HFFc6 (cell line): ENCODE data around the gene MZT2A. TPM values are rescaled to one million over a fixed set of nuclear protein-coding genes. Genes with fewer than 3 reads are reported as not detected.
"Not testable (repeated sequence)": the region's sequence is repeated elsewhere in the genome, so short reads cannot be mapped to it uniquely, and the experiment has no call there.

ENCODE experiments used
- DNase-seq: peaks from one replicate; pipeline ENCODE4 v3.0.0-alpha.2; 2018
- H3K27ac Mint-ChIP-seq: 2 replicates; pipeline ENCODE4 v1.8.0; 2020; ENCODE audit warnings: mild to moderate bottlenecking, mixed read lengths
- H3K27me3 Mint-ChIP-seq: 2 replicates; pipeline ENCODE4 v1.8.0; 2021; ENCODE audit warnings: mild to moderate bottlenecking, moderate library complexity, mixed read lengths; ENCODE audit not compliant: insufficient read depth
- H3K36me3 Mint-ChIP-seq: 2 replicates; pipeline ENCODE4 v1.8.0; 2021; ENCODE audit warnings: low read depth, mixed read lengths
- H3K4me1 Mint-ChIP-seq: 2 replicates; pipeline ENCODE4 v1.8.0; 2020; ENCODE audit warnings: low read depth, mixed read lengths
- H3K4me3 Mint-ChIP-seq: 2 replicates; pipeline ENCODE4 v1.8.0; 2020; ENCODE audit warnings: mild to moderate bottlenecking, moderate library complexity, mixed read lengths
- H3K9me3 Mint-ChIP-seq: 2 replicates; pipeline ENCODE4 v1.8.0; 2020; ENCODE audit warnings: mild to moderate bottlenecking, mixed read lengths
- CTCF ChIP-seq: fragments of 200-600 bp; sonication (generic); IDR thresholded peaks from 2 replicates; pipeline ENCODE4 v1.5.0; 2021; ENCODE audit warnings: antibody characterized with exemption, mild to moderate bottlenecking
- total RNA-seq, 6 experiments: library from RNA; stranded (reverse); fragmentation: NEBNext Ultra II Directional; extraction: Animal tissue kit (Norgen Biotek cat#: 25700); gene quantifications; 2 replicates in 1 of 6; 3 replicates in 5 of 6; pipeline ENCODE4 v1.2.3, GENCODE V29; 2021

The MZT2A gene
- total RNA-seq, 6 experiments from 2014 or later = 82.2 to 109 (median 95.8) TPM

GRCh38 chr2:131482506-131483155, 9.6 kb downstream of the MZT2A start:
- H3K36me3 Mint-ChIP-seq, H3K9me3 Mint-ChIP-seq, H3K27ac Mint-ChIP-seq, H3K4me3 Mint-ChIP-seq, DNase-seq, H3K4me1 Mint-ChIP-seq, H3K27me3 Mint-ChIP-seq: not testable (repeated sequence)

GRCh38 chr2:131480351-131480750, 11.8 kb downstream of the MZT2A start:
- H3K4me3 Mint-ChIP-seq, H3K4me1 Mint-ChIP-seq, DNase-seq, H3K27ac Mint-ChIP-seq, H3K27me3 Mint-ChIP-seq, H3K9me3 Mint-ChIP-seq, H3K36me3 Mint-ChIP-seq: not testable (repeated sequence)

- not testable (repeated sequence) for H3K36me3 Mint-ChIP-seq, H3K9me3 Mint-ChIP-seq, H3K27me3 Mint-ChIP-seq, H3K4me3 Mint-ChIP-seq, H3K4me1 Mint-ChIP-seq, DNase-seq, H3K27ac Mint-ChIP-seq
Measured at GRCh38 chr2:131478850-131479461, 13.2 kb downstream of the MZT2A start.

- not testable (repeated sequence) for DNase-seq, H3K9me3 Mint-ChIP-seq, H3K36me3 Mint-ChIP-seq, H3K27ac Mint-ChIP-seq, H3K27me3 Mint-ChIP-seq, H3K4me3 Mint-ChIP-seq, H3K4me1 Mint-ChIP-seq
Measured at GRCh38 chr2:131478074-131478849, 13.9 kb downstream of the MZT2A start.

- not testable (repeated sequence) for H3K4me1 Mint-ChIP-seq, H3K36me3 Mint-ChIP-seq, DNase-seq, H3K9me3 Mint-ChIP-seq, H3K4me3 Mint-ChIP-seq, H3K27ac Mint-ChIP-seq, H3K27me3 Mint-ChIP-seq
Measured at GRCh38 chr2:131477227-131477626, 15.0 kb downstream of the MZT2A start.

- H3K9me3 Mint-ChIP-seq, DNase-seq, H3K27ac Mint-ChIP-seq, H3K4me3 Mint-ChIP-seq, H3K4me1 Mint-ChIP-seq, H3K27me3 Mint-ChIP-seq, H3K36me3 Mint-ChIP-seq: not testable (repeated sequence)
Measured at GRCh38 chr2:131476363-131476762, 15.8 kb downstream of the MZT2A start.

GRCh38 chr2:131475831-131476230, 16.4 kb downstream of the MZT2A start, which contains the start of gene TUBA3D:
TUBA3D (plus strand) TSS chr2:131476119; CDS start chr2:131476200, 81 bp downstream.
- no peak for DNase-seq
- Mint-ChIP-seq H3K4me1 (no peaks in the 10 kb centered on the region), H3K27me3 (no peaks in the 10 kb centered on the region; the same call in 1 of the 2 replicates), H3K27ac (no peak within 1 kb of the TSS), H3K4me3 (no peak within 1 kb of the TSS), H3K36me3 (no peaks in the 10 kb centered on the region; the same call in 1 of the 2 replicates), H3K9me3 (no peaks in the 10 kb centered on the region)
- TF ChIP-seq CTCF = no peak

GRCh38 chr2:131473266-131473665, 18.9 kb downstream of the MZT2A start:
- DNase-seq, H3K27ac Mint-ChIP-seq, H3K36me3 Mint-ChIP-seq, H3K4me3 Mint-ChIP-seq, H3K4me1 Mint-ChIP-seq, H3K9me3 Mint-ChIP-seq, H3K27me3 Mint-ChIP-seq: not testable (repeated sequence)

GRCh38 chr2:131471624-131472023, 20.6 kb downstream of the MZT2A start:
- not testable (repeated sequence) for H3K4me1 Mint-ChIP-seq, H3K9me3 Mint-ChIP-seq, H3K27ac Mint-ChIP-seq, DNase-seq, H3K36me3 Mint-ChIP-seq, H3K4me3 Mint-ChIP-seq, H3K27me3 Mint-ChIP-seq

GRCh38 chr2:131470944-131471343, 21.3 kb downstream of the MZT2A start:
- H3K36me3 Mint-ChIP-seq, H3K4me3 Mint-ChIP-seq, H3K4me1 Mint-ChIP-seq, H3K27ac Mint-ChIP-seq, DNase-seq, H3K27me3 Mint-ChIP-seq, H3K9me3 Mint-ChIP-seq: not testable (repeated sequence)

GRCh38 chr2:131467722-131468121, 24.5 kb downstream of the MZT2A start:
- not testable (repeated sequence) for H3K4me1 Mint-ChIP-seq, DNase-seq, H3K36me3 Mint-ChIP-seq, H3K27me3 Mint-ChIP-seq, H3K4me3 Mint-ChIP-seq, H3K9me3 Mint-ChIP-seq, H3K27ac Mint-ChIP-seq

GRCh38 chr2:131454914-131455313, 37.3 kb downstream of the MZT2A start:
- H3K27ac Mint-ChIP-seq, H3K4me1 Mint-ChIP-seq, DNase-seq, H3K36me3 Mint-ChIP-seq, H3K4me3 Mint-ChIP-seq, H3K9me3 Mint-ChIP-seq, H3K27me3 Mint-ChIP-seq: not testable (repeated sequence)
